Activated CD4-positive, alpha-beta T cell treated with anti-CD3 and anti-CD28 coated beads for 36 hours (primary cell): ENCODE data around the gene LRFN4. TPM values are rescaled to one million over a fixed set of nuclear protein-coding genes. Genes with fewer than 3 reads are reported as not detected.

Source experiments
- ATAC-seq: fragments of 200-7000 bp; cut with Tn5 transposase; one replicate; pipeline ENCODE4 v1.10.0; 2021; ENCODE audit warnings: mild to moderate bottlenecking, moderate library complexity
- CTCF ChIA-PET: fragments of 350-600 bp; sonication (Branson Sonifier 250); formaldehyde crosslinking; loops from one replicate; lab custom pipeline; 2021; ENCODE audit warnings: antibody characterized with exemption; lab: Charles Lee
- POLR2A ChIA-PET: fragments of 350-600 bp; sonication (Branson Sonifier 250); formaldehyde crosslinking; loops from one replicate; lab custom pipeline; 2021; ENCODE audit warnings: antibody characterized with exemption, inconsistent platforms; lab: Charles Lee
- DNase-seq: peaks from one replicate; pipeline ENCODE4 v3.0.0-alpha.2; 2020
- H3K27ac Mint-ChIP-seq: one replicate; pipeline ENCODE4 v1.8.0; 2021; ENCODE audit warnings: mixed read lengths
- H3K27me3 Mint-ChIP-seq: one replicate; pipeline ENCODE4 v1.8.0; 2021; ENCODE audit warnings: mixed read lengths
- H3K36me3 Mint-ChIP-seq: one replicate; pipeline ENCODE4 v1.8.0; 2021; ENCODE audit warnings: low read depth, mixed read lengths
- H3K4me1 Mint-ChIP-seq: one replicate; pipeline ENCODE4 v1.8.0; 2021; ENCODE audit warnings: mixed read lengths
- H3K4me3 Mint-ChIP-seq: one replicate; pipeline ENCODE4 v1.8.0; 2021; ENCODE audit warnings: mild to moderate bottlenecking, moderate library complexity, mixed read lengths
- H3K9me3 Mint-ChIP-seq: one replicate; pipeline ENCODE4 v1.8.0; 2021; ENCODE audit warnings: low read depth, mixed read lengths
- intact Hi-C, 2 experiments: fragments of 100-400 bp; cut with DNase I in 1 of 2; cut with micrococcal nuclease in 1 of 2; formaldehyde crosslinking; loops; one replicate each; pipeline versions ENCODE4 v1.14.2 to v1.15.1; 2022 to 2024; cut with DNase I, micrococcal nuclease
- total RNA-seq, 2 experiments: library from RNA; stranded (reverse); gene quantifications; one replicate each; pipeline ENCODE4 v1.2.3, GENCODE V29; 2021

LRFN4 gene
- total RNA-seq, 2 experiments from 2014 or later: 19.2 to 22.7 TPM

GRCh38 chr11:66874232-66874631 lies 17.4 kb downstream of the LRFN4 start:
- ATAC-seq: no peak
- intact Hi-C loops: no loop called here
- no peak overlapping the region for H3K27ac Mint-ChIP-seq
- no peak for DNase-seq
- peaks cover 4% of the 10 kb centered on the region for H3K4me1 Mint-ChIP-seq
- ChIA-PET POLR2A (no interaction called here), CTCF (no interaction called here)
- H3K36me3 Mint-ChIP-seq: no peaks in the 10 kb centered on the region
- no peaks in the 10 kb centered on the region for H3K9me3 Mint-ChIP-seq
- no peak overlapping the region for H3K4me3 Mint-ChIP-seq
- H3K27me3 Mint-ChIP-seq: no peaks in the 10 kb centered on the region

- Mint-ChIP-seq H3K36me3 (no peaks in the 10 kb centered on the region), H3K27ac (no peak overlapping the region), H3K4me1 (peaks cover 3% of the 10 kb centered on the region), H3K27me3 (no peaks in the 10 kb centered on the region), H3K9me3 (no peaks in the 10 kb centered on the region), H3K4me3 (no peak overlapping the region)
- DNase-seq (no peak), ATAC-seq (no peak)
- CTCF ChIA-PET: interaction anchor here (0.7 kb wide), 1 partner anchor 723 kb away, joined by 3 read pairs; no protein-coding TSS in a partner anchor
- POLR2A ChIA-PET: no interaction called here
- intact Hi-C loops: no loop called here
These were observed 18.5 kb downstream of the LRFN4 start for GRCh38 chr11:66875378-66875777.

GRCh38 chr11:66877588-66878385 lies 20.9 kb downstream of the LRFN4 start:
- peaks cover 14% of the 10 kb centered on the region for H3K4me1 Mint-ChIP-seq
- H3K4me3 Mint-ChIP-seq: no peak overlapping the region
- H3K27me3 Mint-ChIP-seq: no peaks in the 10 kb centered on the region
- intact Hi-C loops: no loop called here
- ATAC-seq: no peak
- POLR2A ChIA-PET: interaction anchor here (0.6 kb wide), 1 partner anchor 62 kb away, joined by 3 read pairs; no protein-coding TSS in a partner anchor
- H3K36me3 Mint-ChIP-seq: no peaks in the 10 kb centered on the region
- H3K9me3 Mint-ChIP-seq: no peaks in the 10 kb centered on the region
- H3K27ac Mint-ChIP-seq: no peak overlapping the region
- no peak for DNase-seq
- CTCF ChIA-PET: interaction anchor here (0.6 kb wide), 1 partner anchor 76 kb away, joined by 3 read pairs; no protein-coding TSS in a partner anchor

DNA sequence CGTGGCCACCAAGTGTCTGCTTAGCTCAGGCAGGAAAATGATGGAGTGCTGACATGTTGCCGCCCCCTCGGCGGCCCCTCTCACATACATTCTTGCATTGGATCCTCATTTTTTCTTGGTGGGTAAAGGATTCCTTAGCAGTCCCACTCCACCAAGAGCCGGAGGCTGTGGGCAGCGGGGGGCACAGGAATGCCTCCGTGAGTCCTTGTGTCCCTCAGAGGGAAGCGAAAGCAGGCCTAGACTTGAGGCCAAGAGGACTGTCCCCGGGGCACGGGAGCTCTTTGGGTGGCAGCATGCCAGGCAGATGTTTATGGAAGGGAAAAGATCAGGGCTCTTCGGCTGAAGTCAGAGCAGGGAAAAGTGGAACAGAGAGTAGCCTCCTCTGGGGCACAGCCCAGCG lies 21.6 kb downstream of the LRFN4 start:
- ChIA-PET POLR2A (interaction anchor here (0.6 kb wide), 1 partner anchor 26 kb away, joined by 3 read pairs; no protein-coding TSS in a partner anchor), CTCF (interaction anchor here (0.6 kb wide), 1 partner anchor 40 kb away, joined by 3 read pairs; no protein-coding TSS in a partner anchor)
- DNase-seq: no peak
- Mint-ChIP-seq H3K4me1 (peaks cover 14% of the 10 kb centered on the region), H3K27ac (no peak overlapping the region), H3K9me3 (no peaks in the 10 kb centered on the region), H3K27me3 (no peaks in the 10 kb centered on the region), H3K4me3 (no peak overlapping the region), H3K36me3 (no peaks in the 10 kb centered on the region)
- intact Hi-C loops: no loop called here
- ATAC-seq: no peak

DNA sequence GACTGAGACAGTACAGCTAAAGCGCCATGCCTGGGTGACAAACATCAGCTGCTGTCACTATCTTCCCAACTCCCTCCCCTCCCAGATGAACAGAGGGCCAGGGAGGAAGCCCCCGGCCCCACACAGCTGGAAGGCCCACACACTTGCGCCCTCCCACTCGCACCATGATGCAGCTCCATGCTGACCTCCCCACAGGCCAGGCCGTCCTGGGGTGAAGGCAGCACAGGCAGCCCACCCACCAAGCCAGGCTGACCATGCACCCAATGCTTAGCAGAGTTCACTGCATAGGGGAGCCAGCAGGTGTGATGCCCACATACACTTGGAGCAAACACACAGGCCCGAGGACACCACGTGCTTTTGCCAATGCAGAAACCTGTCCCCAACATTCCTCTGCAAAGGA lies 22.1 kb downstream of the LRFN4 start:
- Mint-ChIP-seq H3K36me3 (no peaks in the 10 kb centered on the region), H3K4me1 (peaks cover 14% of the 10 kb centered on the region), H3K27ac (no peak overlapping the region), H3K9me3 (no peaks in the 10 kb centered on the region), H3K4me3 (no peak overlapping the region), H3K27me3 (no peaks in the 10 kb centered on the region)
- ATAC-seq (no peak), DNase-seq (no peak)
- POLR2A ChIA-PET: interaction anchor here (0.6 kb wide), 1 partner anchor 26 kb away, joined by 3 read pairs; no protein-coding TSS in a partner anchor
- CTCF ChIA-PET: no interaction called here
- intact Hi-C loops: no loop called here

- ATAC-seq: no peak
- no peaks in the 10 kb centered on the region for H3K27me3 Mint-ChIP-seq
- no peak for DNase-seq
- intact Hi-C loops: no loop called here
- CTCF ChIA-PET: no interaction called here
- no peak overlapping the region for H3K27ac Mint-ChIP-seq
- no peaks in the 10 kb centered on the region for H3K9me3 Mint-ChIP-seq
- POLR2A ChIA-PET: no interaction called here
- H3K4me1 Mint-ChIP-seq: peaks cover 14% of the 10 kb centered on the region
- no peaks in the 10 kb centered on the region for H3K36me3 Mint-ChIP-seq
- no peak overlapping the region for H3K4me3 Mint-ChIP-seq
These were observed 22.7 kb downstream of the LRFN4 start for GRCh38 chr11:66879583-66879982.

- H3K27ac Mint-ChIP-seq: no peak overlapping the region
These were observed 23.1 kb downstream of the LRFN4 start for GRCh38 chr11:66879999-66880398.

GRCh38 chr11:66880496-66881450 lies 23.9 kb downstream of the LRFN4 start:
- H3K27me3 Mint-ChIP-seq: no peaks in the 10 kb centered on the region
- ChIA-PET POLR2A (interaction anchor here (0.7 kb wide), 1 partner anchor 317 kb away, joined by 4 read pairs; no protein-coding TSS in a partner anchor), CTCF (interaction anchor here (0.5 to 3.7 kb wide), 11 partner anchors 8 to 271 kb away, joined by 3 to 16 read pairs (median 3); partner anchors contain the start of gene C11orf86)
- ATAC-seq: peak; percentile 48
- H3K4me1 Mint-ChIP-seq: peaks cover 14% of the 10 kb centered on the region
- no peaks in the 10 kb centered on the region for H3K9me3 Mint-ChIP-seq
- H3K36me3 Mint-ChIP-seq: no peaks in the 10 kb centered on the region
- peak; percentile 37 for DNase-seq
- no peak overlapping the region for H3K4me3 Mint-ChIP-seq
- H3K27ac Mint-ChIP-seq: no peak overlapping the region
- intact Hi-C loops: loop anchor here in 1 of 2 experiments (5.0 kb wide), 1 partner anchor 183 kb away; no protein-coding TSS in a partner anchor

More at GRCh38 chr11:66879999-66880398, 23.1 kb downstream of the LRFN4 start:
- Mint-ChIP-seq H3K4me3 (no peak overlapping the region), H3K9me3 (no peaks in the 10 kb centered on the region), H3K27me3 (no peaks in the 10 kb centered on the region), H3K36me3 (no peaks in the 10 kb centered on the region), H3K4me1 (peaks cover 14% of the 10 kb centered on the region)
- intact Hi-C loops: loop anchor here in 1 of 2 experiments (5.0 kb wide), 1 partner anchor 183 kb away; no protein-coding TSS in a partner anchor
- DNase-seq (no peak), ATAC-seq (no peak)
- ChIA-PET POLR2A (no interaction called here), CTCF (interaction anchor here (0.5 to 1.1 kb wide), 4 partner anchors 16 to 208 kb away, joined by 3 to 6 read pairs (median 4); no protein-coding TSS in a partner anchor)

DNA sequence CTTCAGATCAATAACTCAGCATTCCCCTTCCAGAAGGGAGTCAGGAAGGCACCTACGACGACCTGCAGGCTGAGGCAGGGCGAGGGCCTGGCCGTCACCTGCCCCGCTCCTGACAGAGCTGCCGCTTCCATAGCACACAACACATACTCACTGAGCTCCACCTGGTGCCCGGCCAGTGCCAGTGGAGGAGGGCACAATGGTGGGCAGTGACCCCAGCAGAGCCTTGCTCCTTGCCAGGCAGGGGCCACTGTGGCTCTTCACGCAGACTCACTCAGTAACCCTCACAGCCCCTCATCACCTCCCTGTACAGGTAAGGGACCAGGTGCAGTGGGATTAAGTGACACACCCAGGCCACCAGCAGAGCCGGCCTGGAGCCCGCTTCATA lies 24.6 kb downstream of the LRFN4 start:
- Mint-ChIP-seq H3K4me1 (peaks cover 14% of the 10 kb centered on the region), H3K27ac (no peak overlapping the region), H3K27me3 (no peaks in the 10 kb centered on the region), H3K9me3 (no peaks in the 10 kb centered on the region), H3K4me3 (no peak overlapping the region), H3K36me3 (no peaks in the 10 kb centered on the region)
- intact Hi-C loops: loop anchor here in 1 of 2 experiments (5.0 kb wide), 1 partner anchor 184 kb away; no protein-coding TSS in a partner anchor
- ChIA-PET CTCF (interaction anchor here (0.7 to 3.7 kb wide), 8 partner anchors 9 to 272 kb away, joined by 3 to 16 read pairs (median 3); partner anchors contain the start of gene C11orf86), POLR2A (interaction anchor here (0.7 kb wide), 1 partner anchor 318 kb away, joined by 4 read pairs; no protein-coding TSS in a partner anchor)
- DNase-seq (no peak), ATAC-seq (no peak)

DNA sequence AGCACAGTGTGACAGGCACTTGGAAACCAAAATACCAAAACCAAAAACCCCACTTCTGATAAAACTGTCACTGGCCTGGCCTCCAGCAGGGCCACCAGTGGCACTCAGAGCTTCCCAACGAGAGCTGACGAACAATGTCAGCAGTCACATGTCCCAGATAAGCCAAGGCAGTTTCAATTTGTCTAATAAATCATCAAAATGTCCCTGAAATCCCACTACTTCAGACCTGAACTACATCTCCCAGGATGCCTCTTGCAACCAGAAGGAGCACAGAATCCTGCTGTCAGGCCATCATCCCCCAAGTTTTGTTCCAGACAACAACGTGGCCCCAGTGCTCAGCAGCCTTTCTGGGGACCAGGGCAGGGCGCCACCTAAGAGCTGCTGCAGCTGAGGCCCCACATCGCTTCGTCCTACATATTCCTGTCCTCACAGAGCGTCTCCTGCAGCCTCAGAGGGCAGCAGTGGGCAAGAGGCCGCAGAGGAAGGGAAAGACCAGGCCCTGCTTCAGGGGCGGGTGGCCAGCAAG lies 25.1 kb downstream of the LRFN4 start:
- Mint-ChIP-seq H3K27ac (no peak overlapping the region), H3K4me1 (peaks cover 14% of the 10 kb centered on the region), H3K4me3 (no peak overlapping the region), H3K9me3 (no peaks in the 10 kb centered on the region), H3K27me3 (no peaks in the 10 kb centered on the region), H3K36me3 (no peaks in the 10 kb centered on the region)
- ChIA-PET POLR2A (no interaction called here), CTCF (interaction anchor here (0.7 to 3.7 kb wide), 8 partner anchors 9 to 350 kb away, joined by 3 to 16 read pairs (median 4); partner anchors contain the start of gene C11orf86)
- intact Hi-C loops: loop anchor here in 1 of 2 experiments (5.0 kb wide), 1 partner anchor 185 kb away; no protein-coding TSS in a partner anchor
- DNase-seq (no peak), ATAC-seq (no peak)
